Measurements from ENCODE around the gene VWCE. TPM values are rescaled to one million over a fixed set of nuclear protein-coding genes. Genes with fewer than 3 reads are reported as not detected.

Gene VWCE
- polyA plus RNA-seq, 1 donor (not counting 4 experiments of a cell fraction or from before 2014, with no cell fraction given), result 0.30 TPM

DNA sequence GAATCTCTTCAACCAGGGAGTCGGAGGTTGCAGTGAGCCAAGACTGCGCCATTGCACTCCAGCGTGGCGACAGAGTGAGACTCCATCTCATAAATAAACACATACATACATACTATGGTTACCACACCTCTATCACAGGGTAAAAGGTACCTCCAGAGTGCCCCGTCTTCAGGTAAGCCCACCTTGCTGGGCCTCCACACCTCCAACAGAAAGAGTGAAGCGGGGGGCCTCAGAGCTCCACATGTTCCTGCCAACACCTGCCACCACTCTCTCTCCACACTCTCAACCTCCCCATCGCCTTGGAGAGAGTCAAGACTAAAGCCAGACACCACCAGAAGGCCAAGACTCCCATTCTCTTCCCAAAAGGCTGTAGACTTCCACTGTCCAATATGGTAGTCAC, 10.3 kb upstream of the VWCE start:
- no peak overlapping the region for H3K4me3 ChIP-seq (ENCODE audit: control insufficient read depth in 2 of 3, extremely low read depth in 1 of 3, insufficient read depth in 2 of 3, low read depth in 1 of 3, low read length in 3 of 3)
- no peak overlapping the region for H3K27ac ChIP-seq (ENCODE audit: control insufficient read depth, insufficient read depth, low read length)
- no peaks in the 10 kb centered on the region for H3K9me1 ChIP-seq (ENCODE audit: control insufficient read depth, extremely low read depth, insufficient read depth, low read length)
- H3K27me3 ChIP-seq (ENCODE audit: control insufficient read depth, extremely low read depth, insufficient read depth, low read length), result no peaks in the 10 kb centered on the region
- H3K79me2 ChIP-seq (ENCODE audit: control insufficient read depth, insufficient read depth, low read length), result no peaks in the 10 kb centered on the region
- H3K9me3 ChIP-seq (ENCODE audit: control insufficient read depth, low read depth, low read length), result no peaks in the 10 kb centered on the region
- peaks cover 8% of the 10 kb centered on the region for H4K20me1 ChIP-seq (ENCODE audit: control insufficient read depth, extremely low read depth, insufficient read depth, low read length)
- dilution Hi-C loops (cut with MboI; ENCODE audit: extremely low pct_ligation_motif_present, low sequenced_read_pairs), result no loop called here
- no peak overlapping the region for H3K9ac ChIP-seq (ENCODE audit: control insufficient read depth, extremely low read depth, insufficient read depth, low read length)
- no peak overlapping the region for H3K4me2 ChIP-seq (ENCODE audit: control insufficient read depth, extremely low read depth, insufficient read depth, low read depth, low read length)
- TF ChIP-seq CTCF (optimal IDR thresholded peaks at IDR 0.05 in 1 of 3, IDR thresholded peaks at IDR 0.05 in 1 of 3, conservative IDR thresholded peaks at IDR 0.05 in 1 of 3; ENCODE audit: extremely low read depth in 1 of 3, insufficient read depth in 2 of 3, low read length in 3 of 3) (no peak), EZH2 (IDR thresholded peaks at IDR 0.05; ENCODE audit: low read length) (no peak)
- no peak overlapping the region for H2AFZ ChIP-seq (ENCODE audit: control insufficient read depth, low read length)
- DNase-seq (ENCODE audit: low read depth, low spot score) (no peak), FAIRE-seq (no peak)
- H3K36me3 ChIP-seq (ENCODE audit: control insufficient read depth in 2 of 2, extremely low read depth in 1 of 2, insufficient read depth in 2 of 2, low read length in 2 of 2), result peaks cover 49 to 57% of the 10 kb centered on the region in 2 experiments
- no peaks in the 10 kb centered on the region for H3K4me1 ChIP-seq (ENCODE audit: control insufficient read depth, extremely low read depth, insufficient read depth, low read length)

DNA sequence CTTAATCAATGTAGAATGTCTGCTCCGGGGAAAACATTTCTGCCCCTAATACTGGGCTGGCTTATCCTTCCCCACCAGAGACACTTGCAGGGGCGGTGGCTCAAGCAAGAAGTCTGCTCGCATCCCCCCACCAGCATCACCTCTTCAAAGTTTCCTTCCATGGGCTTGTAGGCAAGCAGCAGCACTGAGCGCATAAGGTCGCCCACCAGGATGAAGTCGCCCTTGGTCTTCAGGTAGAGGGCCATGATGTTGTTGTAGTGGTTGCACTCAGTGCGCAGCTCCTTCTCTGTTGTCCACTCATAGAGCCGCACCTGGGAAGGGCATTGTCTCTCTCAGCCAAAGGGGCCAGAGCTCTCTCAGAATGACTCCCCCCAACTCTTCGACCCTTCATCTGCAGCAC, 8.6 kb upstream of the VWCE start:
- H4K20me1 ChIP-seq (ENCODE audit: control insufficient read depth, extremely low read depth, insufficient read depth, low read length), result peaks cover 5% of the 10 kb centered on the region
- no peaks in the 10 kb centered on the region for H3K79me2 ChIP-seq (ENCODE audit: control insufficient read depth, insufficient read depth, low read length)
- H3K4me3 ChIP-seq (ENCODE audit: control insufficient read depth in 2 of 3, extremely low read depth in 1 of 3, insufficient read depth in 2 of 3, low read depth in 1 of 3, low read length in 3 of 3), result no peak overlapping the region
- no peak for TF ChIP-seq EZH2 (IDR thresholded peaks at IDR 0.05; ENCODE audit: low read length)
- no peak for TF ChIP-seq CTCF (optimal IDR thresholded peaks at IDR 0.05 in 1 of 3, IDR thresholded peaks at IDR 0.05 in 1 of 3, conservative IDR thresholded peaks at IDR 0.05 in 1 of 3; ENCODE audit: extremely low read depth in 1 of 3, insufficient read depth in 2 of 3, low read length in 3 of 3)
- DNase-seq (ENCODE audit: low read depth, low spot score) (no peak), FAIRE-seq (no peak)
- no peaks in the 10 kb centered on the region for H3K27me3 ChIP-seq (ENCODE audit: control insufficient read depth, extremely low read depth, insufficient read depth, low read length)
- H3K9me1 ChIP-seq (ENCODE audit: control insufficient read depth, extremely low read depth, insufficient read depth, low read length), result no peaks in the 10 kb centered on the region
- peaks cover 2% of the 10 kb centered on the region for H3K4me1 ChIP-seq (ENCODE audit: control insufficient read depth, extremely low read depth, insufficient read depth, low read length)
- no peaks in the 10 kb centered on the region for H3K9me3 ChIP-seq (ENCODE audit: control insufficient read depth, low read depth, low read length)
- no peak overlapping the region for H2AFZ ChIP-seq (ENCODE audit: control insufficient read depth, low read length)
- H3K9ac ChIP-seq (ENCODE audit: control insufficient read depth, extremely low read depth, insufficient read depth, low read length), result no peak overlapping the region
- no peak overlapping the region for H3K4me2 ChIP-seq (ENCODE audit: control insufficient read depth, extremely low read depth, insufficient read depth, low read depth, low read length)
- peaks cover 44 to 51% of the 10 kb centered on the region in 2 experiments for H3K36me3 ChIP-seq (ENCODE audit: control insufficient read depth in 2 of 2, extremely low read depth in 1 of 2, insufficient read depth in 2 of 2, low read length in 2 of 2)
- dilution Hi-C loops (cut with MboI; ENCODE audit: extremely low pct_ligation_motif_present, low sequenced_read_pairs), result no loop called here
- H3K27ac ChIP-seq (ENCODE audit: control insufficient read depth, insufficient read depth, low read length), result no peak overlapping the region

Measured in keratinocyte (primary cell).